GM12891 (cell line): ENCODE data around the gene SEC31A.

Source experiments
- POLR2A ChIP-seq: IDR thresholded peaks from 2 replicates; pipeline ENCODE4 v1.6.1; 2011; ENCODE audit warnings: low read depth, low read length, control low read depth
- POLR2AphosphoS5 ChIP-seq: IDR thresholded peaks from 2 replicates; pipeline ENCODE4 v1.6.1; 2011; ENCODE audit warnings: low read depth, low read length, control low read depth
- POU2F2 ChIP-seq: IDR thresholded peaks from 2 replicates; pipeline ENCODE4 v1.6.1; 2011; ENCODE audit warnings: low read depth, mild to moderate bottlenecking, control low read depth, low read length, moderate library complexity
- TAF1 ChIP-seq: IDR thresholded peaks from 2 replicates; pipeline ENCODE4 v1.6.1; 2011; ENCODE audit warnings: low read depth, low read length, control low read depth

GRCh38 chr4:82893942-82894341, 3.0 kb upstream of the SEC31A start:
- TF ChIP-seq POLR2AphosphoS5 = no peak
- TF ChIP-seq TAF1 = no peak
- no peak for TF ChIP-seq POLR2A
- TF ChIP-seq POU2F2 = no peak
